ENCODE results near the gene RNF123.

RNF123 gene

DNA sequence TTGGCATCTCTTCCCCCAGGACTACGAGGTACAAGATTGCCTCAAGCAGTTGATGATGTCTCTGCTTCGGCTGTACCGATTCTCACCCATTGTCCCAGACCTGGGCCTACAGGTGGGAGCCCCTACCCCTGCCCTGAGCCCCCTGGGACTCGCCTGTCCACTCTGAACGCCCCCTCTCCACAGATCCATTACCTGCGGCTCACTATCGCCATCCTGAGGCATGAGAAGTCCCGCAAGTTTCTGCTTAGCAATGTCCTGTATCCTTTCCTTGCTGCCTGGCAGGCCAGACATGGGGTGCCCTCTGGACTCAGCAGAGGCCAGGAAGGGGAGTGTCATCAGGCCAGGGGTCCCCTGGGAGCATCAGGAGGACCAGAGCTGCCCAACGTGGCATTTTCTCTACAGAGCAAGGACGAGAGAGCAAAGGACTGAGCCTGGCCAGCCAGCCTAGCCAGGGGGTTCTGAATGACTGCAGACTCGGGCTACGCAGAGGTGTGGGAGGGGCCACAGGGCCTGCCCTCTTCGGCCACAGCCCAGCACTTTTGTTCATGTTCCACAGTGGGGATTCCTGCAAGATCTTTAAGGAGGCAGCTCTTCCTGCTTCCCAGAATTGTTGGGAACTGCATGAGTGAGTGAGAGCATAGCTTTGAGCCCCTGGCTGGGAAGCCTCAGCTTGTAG is 11.2 kb downstream of the RNF123 start:
- no peaks in the 10 kb centered on the region for H3K79me2 ChIP-seq (ENCODE audit: insufficient read depth, low read length)
- no peak overlapping the region for H3K4me3 ChIP-seq (ENCODE audit: low read depth, low read length, poor library complexity, severe bottlenecking)
- no peaks in the 10 kb centered on the region for H3K4me1 ChIP-seq (ENCODE audit: insufficient read depth, low read length, severe bottlenecking)
- TF ChIP-seq, protein P1, sequence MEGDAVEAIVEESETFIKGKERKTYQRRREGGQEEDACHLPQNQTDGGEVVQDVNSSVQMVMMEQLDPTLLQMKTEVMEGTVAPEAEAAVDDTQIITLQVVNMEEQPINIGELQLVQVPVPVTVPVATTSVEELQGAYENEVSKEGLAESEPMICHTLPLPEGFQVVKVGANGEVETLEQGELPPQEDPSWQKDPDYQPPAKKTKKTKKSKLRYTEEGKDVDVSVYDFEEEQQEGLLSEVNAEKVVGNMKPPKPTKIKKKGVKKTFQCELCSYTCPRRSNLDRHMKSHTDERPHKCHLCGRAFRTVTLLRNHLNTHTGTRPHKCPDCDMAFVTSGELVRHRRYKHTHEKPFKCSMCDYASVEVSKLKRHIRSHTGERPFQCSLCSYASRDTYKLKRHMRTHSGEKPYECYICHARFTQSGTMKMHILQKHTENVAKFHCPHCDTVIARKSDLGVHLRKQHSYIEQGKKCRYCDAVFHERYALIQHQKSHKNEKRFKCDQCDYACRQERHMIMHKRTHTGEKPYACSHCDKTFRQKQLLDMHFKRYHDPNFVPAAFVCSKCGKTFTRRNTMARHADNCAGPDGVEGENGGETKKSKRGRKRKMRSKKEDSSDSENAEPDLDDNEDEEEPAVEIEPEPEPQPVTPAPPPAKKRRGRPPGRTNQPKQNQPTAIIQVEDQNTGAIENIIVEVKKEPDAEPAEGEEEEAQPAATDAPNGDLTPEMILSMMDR (IDR thresholded peaks at IDR 0.05; ENCODE audit: low read length): 0 out of 2 replicates have a peak, but pooled peaks have one; percentile 27
- no peak for TF ChIP-seq EZH2 (IDR thresholded peaks at IDR 0.05; ENCODE audit: borderline replicate concordance, low read length)
- H3F3A ChIP-seq (ENCODE audit: insufficient read depth, low read length): no peaks in the 10 kb centered on the region
- H3K27me3 ChIP-seq (ENCODE audit: insufficient read depth, low read length): no peaks in the 10 kb centered on the region
- no peaks in the 10 kb centered on the region for H4K20me1 ChIP-seq (ENCODE audit: insufficient read depth, low read length)
- H2AFZ ChIP-seq (ENCODE audit: low read length): no peak overlapping the region
- H3K9me3 ChIP-seq (ENCODE audit: low read length): no peaks in the 10 kb centered on the region
- no peak overlapping the region for H3K9ac ChIP-seq (ENCODE audit: low read length)
- no peak overlapping the region for H3K4me2 ChIP-seq (ENCODE audit: low read length)
- no peak overlapping the region for H3K27ac ChIP-seq (ENCODE audit: low read depth, low read length, poor library complexity, severe bottlenecking)
- no peaks in the 10 kb centered on the region for H3K9me2 ChIP-seq (ENCODE audit: low read depth, low read length)
- peaks cover 11% of the 10 kb centered on the region; the same call in 1 of the 2 replicates for H3K36me3 ChIP-seq (ENCODE audit: insufficient read depth, low read length)

GRCh38 chr3:49701388-49702077 is 12.2 kb downstream of the RNF123 start:
- Histone ChIP-seq H3K4me1 (ENCODE audit: insufficient read depth, low read length, severe bottlenecking) (no peaks in the 10 kb centered on the region), H3K36me3 (ENCODE audit: insufficient read depth, low read length) (peaks cover 19% of the 10 kb centered on the region; the same call in 1 of the 2 replicates), H4K20me1 (ENCODE audit: insufficient read depth, low read length) (no peaks in the 10 kb centered on the region), H3K9me3 (ENCODE audit: low read length) (no peaks in the 10 kb centered on the region), H3F3A (ENCODE audit: insufficient read depth, low read length) (no peaks in the 10 kb centered on the region), H3K27ac (ENCODE audit: low read depth, low read length, poor library complexity, severe bottlenecking) (no peak overlapping the region), H3K9ac (ENCODE audit: low read length) (no peak overlapping the region), H3K79me2 (ENCODE audit: insufficient read depth, low read length) (no peaks in the 10 kb centered on the region), H2AFZ (ENCODE audit: low read length) (no peak overlapping the region), H3K9me2 (ENCODE audit: low read depth, low read length) (no peaks in the 10 kb centered on the region), H3K27me3 (ENCODE audit: insufficient read depth, low read length) (no peaks in the 10 kb centered on the region), H3K4me3 (ENCODE audit: low read depth, low read length, poor library complexity, severe bottlenecking) (no peak overlapping the region), H3K4me2 (ENCODE audit: low read length) (no peak overlapping the region)
- TF ChIP-seq, protein P1 (IDR thresholded peaks at IDR 0.05; ENCODE audit: low read length): peak; percentile 46; the same call in 1 of the 2 replicates
- no peak for TF ChIP-seq EZH2 (IDR thresholded peaks at IDR 0.05; ENCODE audit: borderline replicate concordance, low read length)

GRCh38 chr3:49702672-49703071 is 13.3 kb downstream of the RNF123 start:
- no peak overlapping the region for H2AFZ ChIP-seq (ENCODE audit: low read length)
- H3K27ac ChIP-seq (ENCODE audit: low read depth, low read length, poor library complexity, severe bottlenecking): no peak overlapping the region
- H3F3A ChIP-seq (ENCODE audit: insufficient read depth, low read length): no peaks in the 10 kb centered on the region
- no peaks in the 10 kb centered on the region for H4K20me1 ChIP-seq (ENCODE audit: insufficient read depth, low read length)
- H3K4me1 ChIP-seq (ENCODE audit: insufficient read depth, low read length, severe bottlenecking): no peaks in the 10 kb centered on the region
- H3K9me2 ChIP-seq (ENCODE audit: low read depth, low read length): no peaks in the 10 kb centered on the region
- H3K4me2 ChIP-seq (ENCODE audit: low read length): no peak overlapping the region
- no peaks in the 10 kb centered on the region for H3K27me3 ChIP-seq (ENCODE audit: insufficient read depth, low read length)
- no peaks in the 10 kb centered on the region for H3K9me3 ChIP-seq (ENCODE audit: low read length)
- no peaks in the 10 kb centered on the region for H3K79me2 ChIP-seq (ENCODE audit: insufficient read depth, low read length)
- H3K4me3 ChIP-seq (ENCODE audit: low read depth, low read length, poor library complexity, severe bottlenecking): no peak overlapping the region
- peaks cover 21% of the 10 kb centered on the region; the same call in 1 of the 2 replicates for H3K36me3 ChIP-seq (ENCODE audit: insufficient read depth, low read length)
- H3K9ac ChIP-seq (ENCODE audit: low read length): no peak overlapping the region
- TF ChIP-seq, protein P1 (IDR thresholded peaks at IDR 0.05; ENCODE audit: low read length): no peak
- no peak for TF ChIP-seq EZH2 (IDR thresholded peaks at IDR 0.05; ENCODE audit: borderline replicate concordance, low read length)

Measured in OCI-LY1 (cell line).